Stimulated activated naive CD4-positive, alpha-beta T cell treated with Interleukin-2 at 50 U/mL for 16 hours (primary cell): ENCODE data around the gene NOP56.

ENCODE experiments used
- DNase-seq: peaks from one replicate; lab custom pipeline; 2025; lab: John Stamatoyannopoulos, UW

NOP56 gene

GRCh38 chr20:2701671-2702081 lies 49.2 kb downstream of the NOP56 start:
- DNase-seq = no peak

GRCh38 chr20:2703716-2704475 lies 51.5 kb downstream of the NOP56 start:
- no peak for DNase-seq

GRCh38 chr20:2705931-2706645 lies 53.7 kb downstream of the NOP56 start:
- no peak for DNase-seq

GRCh38 chr20:2706688-2707352 lies 54.4 kb downstream of the NOP56 start:
- no peak for DNase-seq

- no peak for DNase-seq
These were observed 55.1 kb downstream of the NOP56 start for GRCh38 chr20:2707353-2708072.
